Transverse colon (tissue), 4 donors: Measurements from ENCODE around the gene OR2T4. TPM values are rescaled to one million over a fixed set of nuclear protein-coding genes. Genes with fewer than 3 reads are reported as not detected.

ENCODE experiments used
- DNase-seq: peaks from one replicate; pipeline ENCODE4 v3.0.0-alpha.2; 2019
- H3K27ac ChIP-seq, 4 donors: fragments of 200-600 bp; sonication (generic); 2 replicates each; pipeline ENCODE4 v1.5.1; 2016 to 2018; ENCODE audit warnings: inconsistent platforms in 4 of 4
- H3K27me3 ChIP-seq: fragments of 200-600 bp; sonication (generic); 2 replicates; pipeline ENCODE4 v1.5.1; 2017; ENCODE audit warnings: inconsistent platforms
- H3K36me3 ChIP-seq, 4 donors: fragments of 200-600 bp; sonication (generic); 2 replicates each; pipeline ENCODE4 v1.5.1; 2017 to 2019; ENCODE audit warnings: inconsistent platforms in 4 of 4
- H3K4me1 ChIP-seq, 4 donors: fragments of 200-600 bp; sonication (generic); 2 replicates each; pipeline ENCODE4 v1.5.1; 2017 to 2020; ENCODE audit warnings: inconsistent platforms in 4 of 4
- H3K4me3 ChIP-seq, 4 donors: fragments of 200-600 bp; sonication (generic); 1 replicate in 1 of 4; 2 replicates in 3 of 4; pipeline versions ENCODE4 v1.5.1 to v1.6.1; 2017 to 2019; ENCODE audit warnings: inconsistent platforms in 4 of 4
- H3K9me3 ChIP-seq, 2 donors: fragments of 200-600 bp; sonication (generic); 2 replicates each; pipeline ENCODE4 v1.5.1; 2017 to 2019; ENCODE audit warnings: inconsistent platforms in 2 of 2
- EP300 ChIP-seq: sonication (generic); formaldehyde crosslinking; IDR thresholded peaks from one replicate; pipeline ENCODE4 v1.6.1; 2017; ENCODE audit warnings: antibody characterized with exemption, low read depth
- POLR2A ChIP-seq: fragments of 450-650 bp; IDR thresholded peaks from one replicate; pipeline ENCODE4 v1.6.1; 2016; ENCODE audit warnings: antibody characterized with exemption, mild to moderate bottlenecking, moderate library complexity
- POLR2AphosphoS5 ChIP-seq, 3 donors: sonication (generic); formaldehyde crosslinking; IDR thresholded peaks; one replicate each; pipeline ENCODE4 v1.6.1; 2016; ENCODE audit warnings: antibody characterized with exemption in 3 of 3
- whole genome bisulfite sequencing, 2 donors: methylation state at CpG; one replicate each; pipeline ENCODE4 v1.1.5; 2018; ENCODE audit warnings: low coverage in 1 of 2; 5-methylcytosine and 5-hydroxymethylcytosine counted together
- in situ Hi-C, 4 donors: fragments of 200-750 bp; cut with MboI; loops; one replicate each; pipeline versions ENCODE4 v1.15.0 to v1.15.1; 2017; ENCODE audit warnings: low sequenced_read_pairs in 3 of 4, low pct_ligation_motif_present in 1 of 4, low pct_unique_long_range_greater_than_20kb in 1 of 4
- intact Hi-C: fragments of 100-400 bp; cut with DNase I; formaldehyde crosslinking; loops from one replicate; pipeline ENCODE4 v1.15.1; 2023; ENCODE audit warnings: low total_unique reads
- total RNA-seq, 4 donors: library from RNA; depleted of rRNA; stranded (reverse); fragments of >200 nt; gene quantifications; one replicate each; pipeline ENCODE4 v1.1.0, GENCODE V29; 2016
- TF ChIP-seq, protein P1 (sequence below), 5 experiments: fragments of 200-600 bp in 3 of 5; fragments of 450-650 bp in 2 of 5; sonication (generic) in 3 of 5; IDR thresholded peaks; 1 replicate in 2 of 5; 2 replicates in 3 of 5; pipeline ENCODE4 v1.5.1; 2016 to 2017; ENCODE audit warnings: antibody characterized with exemption in 5 of 5, inconsistent platforms in 3 of 5, mild to moderate bottlenecking in 2 of 5, moderate library complexity in 1 of 5

Gene OR2T4
- total RNA-seq, 4 donors from 2014 or later: not detected

DNA sequence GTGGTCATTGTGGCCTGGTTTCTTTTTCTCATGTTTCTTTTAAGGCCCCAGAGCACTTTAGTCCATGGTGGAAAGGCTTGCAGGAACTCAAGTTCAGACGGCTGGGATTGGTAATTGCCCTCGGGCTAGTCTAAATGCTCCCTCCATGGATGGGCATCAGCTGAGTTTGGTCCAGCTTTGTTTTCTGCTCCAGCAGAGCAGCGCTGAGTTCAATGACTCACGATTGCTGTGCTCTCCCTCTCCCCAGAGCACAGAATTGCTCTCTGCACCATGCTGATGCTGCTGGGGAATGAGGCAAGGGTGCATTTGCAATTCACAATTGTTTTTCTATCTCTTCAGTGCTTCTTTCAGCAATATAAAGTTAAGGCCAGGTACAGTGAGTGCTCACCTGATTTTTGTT is 12.3 kb downstream of the OR2T4 start:
- WGBS, 2 donors: 81% methylated on average over 4 of the region's 4 CpGs; no CpG with 5 or more reads in 1 of the 2 donors

DNA sequence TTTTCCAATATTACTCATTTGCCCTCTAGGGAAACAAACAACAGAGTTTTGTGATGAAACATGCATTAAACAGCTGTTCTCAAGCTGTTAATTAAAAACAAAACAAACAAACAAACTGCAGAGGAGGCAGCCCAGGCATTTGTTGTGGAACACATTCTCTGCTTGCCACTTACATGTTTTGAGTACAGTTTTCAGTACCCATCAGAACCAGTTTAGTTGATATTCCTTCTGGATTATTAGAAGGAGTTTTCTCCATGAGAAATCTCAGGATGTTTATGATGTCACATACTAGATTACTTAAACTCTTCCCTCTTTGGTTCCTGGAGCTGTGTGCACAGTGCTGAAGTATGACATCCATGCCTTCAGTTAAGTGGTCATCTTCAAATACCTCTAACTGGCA is 14.0 kb downstream of the OR2T4 start, which contains the start of gene OR2T6:
Gene OR2T6, plus strand, starts transcription at position 301 of the 400 bp plus-strand sequence. CDS start 11,863 bp downstream, outside the sequence.
- Histone ChIP-seq H3K36me3 (no peaks in the 10 kb centered on the region), H3K4me3 (no peak within 1 kb of the TSS), H3K27ac (no peak within 1 kb of the TSS), H3K4me1 (no peaks in the 10 kb centered on the region), H3K9me3 (no peaks in the 10 kb centered on the region), H3K27me3 (no peaks in the 10 kb centered on the region)
- TF ChIP-seq EP300: no peak
- TF ChIP-seq POLR2AphosphoS5 (IDR thresholded peaks at IDR 0.05): no peak
- TF ChIP-seq POLR2A: no peak
- TF ChIP-seq, protein P1, sequence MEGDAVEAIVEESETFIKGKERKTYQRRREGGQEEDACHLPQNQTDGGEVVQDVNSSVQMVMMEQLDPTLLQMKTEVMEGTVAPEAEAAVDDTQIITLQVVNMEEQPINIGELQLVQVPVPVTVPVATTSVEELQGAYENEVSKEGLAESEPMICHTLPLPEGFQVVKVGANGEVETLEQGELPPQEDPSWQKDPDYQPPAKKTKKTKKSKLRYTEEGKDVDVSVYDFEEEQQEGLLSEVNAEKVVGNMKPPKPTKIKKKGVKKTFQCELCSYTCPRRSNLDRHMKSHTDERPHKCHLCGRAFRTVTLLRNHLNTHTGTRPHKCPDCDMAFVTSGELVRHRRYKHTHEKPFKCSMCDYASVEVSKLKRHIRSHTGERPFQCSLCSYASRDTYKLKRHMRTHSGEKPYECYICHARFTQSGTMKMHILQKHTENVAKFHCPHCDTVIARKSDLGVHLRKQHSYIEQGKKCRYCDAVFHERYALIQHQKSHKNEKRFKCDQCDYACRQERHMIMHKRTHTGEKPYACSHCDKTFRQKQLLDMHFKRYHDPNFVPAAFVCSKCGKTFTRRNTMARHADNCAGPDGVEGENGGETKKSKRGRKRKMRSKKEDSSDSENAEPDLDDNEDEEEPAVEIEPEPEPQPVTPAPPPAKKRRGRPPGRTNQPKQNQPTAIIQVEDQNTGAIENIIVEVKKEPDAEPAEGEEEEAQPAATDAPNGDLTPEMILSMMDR (IDR thresholded peaks at IDR 0.05): no peak
- DNase-seq: no peak
- intact Hi-C loops: no loop called here
- in situ Hi-C loops: no loop called here

More for the DNA sequence above, 12.3 kb downstream of the OR2T4 start:
- H3K9me3 ChIP-seq: no peaks in the 10 kb centered on the region
- TF ChIP-seq POLR2AphosphoS5 (IDR thresholded peaks at IDR 0.05) (no peak), EP300 (no peak), POLR2A (no peak)
- TF ChIP-seq, protein P1 (IDR thresholded peaks at IDR 0.05): no peak
- in situ Hi-C loops (no loop called here), intact Hi-C loops (no loop called here)
- H3K27me3 ChIP-seq: no peaks in the 10 kb centered on the region
- DNase-seq: no peak
- no peak overlapping the region for H3K4me3 ChIP-seq
- H3K36me3 ChIP-seq: no peaks in the 10 kb centered on the region
- H3K27ac ChIP-seq: no peak overlapping the region
- H3K4me1 ChIP-seq: no peaks in the 10 kb centered on the region

DNA sequence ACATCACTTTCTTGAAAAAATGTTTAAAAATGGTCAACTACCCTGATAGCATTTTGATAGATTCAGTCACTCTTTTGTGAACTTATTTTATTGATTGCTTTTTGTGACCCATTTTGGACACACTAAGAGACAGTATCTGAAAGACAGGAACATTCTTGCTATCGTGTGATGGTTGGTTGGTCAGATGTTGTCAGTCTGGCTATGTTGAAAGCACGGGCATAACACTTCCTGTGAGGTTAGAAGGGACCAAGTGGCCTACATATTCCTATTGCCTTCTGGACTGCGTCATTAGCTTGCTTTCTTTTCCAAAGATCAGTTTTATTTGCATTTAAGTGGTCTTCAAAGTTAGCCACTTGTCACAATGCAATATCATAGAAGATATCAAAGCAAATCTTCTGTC is 15.5 kb downstream of the OR2T4 start:
- DNase-seq: no peak
- in situ Hi-C loops (no loop called here), intact Hi-C loops (no loop called here)
- H3K36me3 ChIP-seq: no peaks in the 10 kb centered on the region
- no peak overlapping the region for H3K4me3 ChIP-seq
- H3K4me1 ChIP-seq: no peaks in the 10 kb centered on the region
- WGBS, 2 donors: 66 to 74% methylated on average over 3 of the region's 3 CpGs
- H3K27ac ChIP-seq: no peak overlapping the region
- TF ChIP-seq EP300: no peak
- TF ChIP-seq, protein P1 (IDR thresholded peaks at IDR 0.05): no peak
- TF ChIP-seq POLR2A: no peak
- TF ChIP-seq POLR2AphosphoS5 (IDR thresholded peaks at IDR 0.05): no peak
- H3K9me3 ChIP-seq: no peaks in the 10 kb centered on the region
- H3K27me3 ChIP-seq: no peaks in the 10 kb centered on the region

DNA sequence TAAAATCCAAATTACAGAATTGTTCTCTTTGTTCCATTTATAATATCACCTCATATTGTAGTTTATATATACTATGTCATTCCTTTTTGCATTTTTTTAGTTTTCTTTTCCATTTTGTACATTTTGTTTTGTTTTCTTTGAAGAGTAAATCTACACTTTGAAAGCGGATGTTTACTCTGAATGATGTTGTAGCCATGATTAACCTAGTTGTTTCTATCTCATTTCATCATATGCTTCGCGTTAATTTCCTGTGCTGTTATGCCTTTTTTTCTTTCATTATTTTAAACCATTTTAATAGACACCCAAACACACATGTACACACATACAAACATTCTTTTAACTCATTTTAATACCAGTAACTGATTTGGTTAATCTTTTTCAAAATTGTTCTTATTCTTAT is 19.4 kb downstream of the OR2T4 start:
- intact Hi-C loops (no loop called here), in situ Hi-C loops (no loop called here)
- Histone ChIP-seq H3K9me3 (no peaks in the 10 kb centered on the region), H3K4me1 (no peaks in the 10 kb centered on the region), H3K27me3 (no peaks in the 10 kb centered on the region), H3K4me3 (no peak overlapping the region), H3K36me3 (no peaks in the 10 kb centered on the region), H3K27ac (no peak overlapping the region)
- TF ChIP-seq, protein P1 (IDR thresholded peaks at IDR 0.05): no peak
- TF ChIP-seq EP300: no peak
- no peak for TF ChIP-seq POLR2A
- TF ChIP-seq POLR2AphosphoS5 (IDR thresholded peaks at IDR 0.05): no peak
- whole genome bisulfite sequencing, 2 donors: 90 to 95% methylated on average over 3 of the region's 3 CpGs
- DNase-seq: no peak
